Measurements from ENCODE around the gene GLT8D2.
"Not testable (repeated sequence)": the region's sequence is repeated elsewhere in the genome, so short reads cannot be mapped to it uniquely, and the experiment has no call there.

Gene GLT8D2

GRCh38 chr12:104025771-104026170 lies 24.2 kb downstream of the GLT8D2 start:
- Histone ChIP-seq H3K36me3 (ENCODE audit: control insufficient read depth in 2 of 2, insufficient read depth in 2 of 2, low read length in 2 of 2) (no peaks in the 10 kb centered on the region), H3K9ac (ENCODE audit: low read length in 2 of 2) (no peak overlapping the region), H3K27me3 (ENCODE audit: control insufficient read depth in 1 of 2, insufficient read depth in 2 of 2, low read length in 2 of 2) (no peaks in the 10 kb centered on the region), H3K27ac (ENCODE audit: low read length) (no peak overlapping the region), H3K9me3 (ENCODE audit: control insufficient read depth in 2 of 2, low read length in 2 of 2) (peaks cover 0 to 7% of the 10 kb centered on the region in 2 donors), H3K4me3 (ENCODE audit: low read length in 2 of 2) (no peak overlapping the region), H3K4me1 (ENCODE audit: control insufficient read depth, insufficient read depth, low read length) (no peaks in the 10 kb centered on the region)

- H3K27me3 ChIP-seq (ENCODE audit: control insufficient read depth in 1 of 2, insufficient read depth in 2 of 2, low read length in 2 of 2), result no peaks in the 10 kb centered on the region
- no peak overlapping the region for H3K4me3 ChIP-seq (ENCODE audit: low read length in 2 of 2)
- no peaks in the 10 kb centered on the region for H3K36me3 ChIP-seq (ENCODE audit: control insufficient read depth in 2 of 2, insufficient read depth in 2 of 2, low read length in 2 of 2)
- H3K9me3 ChIP-seq (ENCODE audit: control insufficient read depth in 2 of 2, low read length in 2 of 2), result peaks cover 0 to 7% of the 10 kb centered on the region in 2 donors
- H3K27ac ChIP-seq (ENCODE audit: low read length), result no peak overlapping the region
- H3K4me1 ChIP-seq (ENCODE audit: control insufficient read depth, insufficient read depth, low read length), result no peaks in the 10 kb centered on the region
- no peak overlapping the region for H3K9ac ChIP-seq (ENCODE audit: low read length in 2 of 2)
Measured at GRCh38 chr12:104024348-104024747, 25.6 kb downstream of the GLT8D2 start.

DNA sequence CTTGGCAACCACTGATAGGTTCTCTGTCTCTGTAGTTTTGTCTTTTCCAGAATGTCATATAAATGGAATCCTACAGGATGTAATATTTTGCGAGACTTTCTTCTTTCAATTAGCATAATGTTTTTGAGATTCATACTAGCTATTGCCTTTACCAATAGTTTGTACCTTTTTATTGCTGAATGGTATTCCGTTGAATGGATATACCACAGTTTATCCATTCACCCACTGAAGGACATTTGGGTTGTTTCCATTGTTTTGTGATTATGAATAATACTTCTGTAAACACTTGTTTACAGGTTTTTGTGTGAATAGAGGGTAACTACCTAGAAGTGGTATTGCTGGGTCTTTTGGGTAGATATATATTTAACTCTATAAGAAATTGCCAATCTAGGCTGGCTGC lies 26.3 kb downstream of the GLT8D2 start:
- H3K9me3 ChIP-seq (ENCODE audit: control insufficient read depth in 2 of 2, low read length in 2 of 2), result peaks cover 0 to 7% of the 10 kb centered on the region in 2 donors
- H3K27me3 ChIP-seq (ENCODE audit: control insufficient read depth in 1 of 2, insufficient read depth in 2 of 2, low read length in 2 of 2), result no peaks in the 10 kb centered on the region
- no peak overlapping the region for H3K4me3 ChIP-seq (ENCODE audit: low read length in 2 of 2)
- no peaks in the 10 kb centered on the region for H3K4me1 ChIP-seq (ENCODE audit: control insufficient read depth, insufficient read depth, low read length)
- no peak overlapping the region for H3K27ac ChIP-seq (ENCODE audit: low read length)
- no peak overlapping the region for H3K9ac ChIP-seq (ENCODE audit: low read length in 2 of 2)
- no peaks in the 10 kb centered on the region for H3K36me3 ChIP-seq (ENCODE audit: control insufficient read depth in 2 of 2, insufficient read depth in 2 of 2, low read length in 2 of 2)

DNA sequence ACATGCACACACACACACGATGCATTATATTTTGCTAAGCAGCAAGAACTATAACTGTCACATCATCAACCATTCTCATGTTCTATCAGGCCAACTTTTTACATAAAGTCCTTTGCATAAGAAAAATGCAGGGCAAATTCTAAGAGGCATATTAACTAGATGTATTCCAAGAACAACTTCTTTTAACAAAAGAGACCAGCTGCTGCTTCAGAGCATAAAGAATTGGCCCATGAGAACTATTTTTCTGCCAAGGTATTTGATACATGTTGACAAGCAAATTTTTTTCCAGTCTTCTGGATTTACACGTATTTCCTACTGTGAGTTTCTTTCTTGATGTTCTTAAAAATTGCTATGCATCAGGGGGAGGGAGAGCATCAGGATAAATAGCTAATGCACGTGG lies 27.2 kb downstream of the GLT8D2 start:
- no peak overlapping the region for H3K9ac ChIP-seq (ENCODE audit: low read length in 2 of 2)
- no peaks in the 10 kb centered on the region for H3K36me3 ChIP-seq (ENCODE audit: control insufficient read depth in 2 of 2, insufficient read depth in 2 of 2, low read length in 2 of 2)
- H3K27ac ChIP-seq (ENCODE audit: low read length), result no peak overlapping the region
- H3K9me3 ChIP-seq (ENCODE audit: control insufficient read depth in 2 of 2, low read length in 2 of 2), result peaks cover 0 to 7% of the 10 kb centered on the region in 2 donors
- H3K27me3 ChIP-seq (ENCODE audit: control insufficient read depth in 1 of 2, insufficient read depth in 2 of 2, low read length in 2 of 2), result no peaks in the 10 kb centered on the region
- H3K4me3 ChIP-seq (ENCODE audit: low read length in 2 of 2), result no peak overlapping the region
- H3K4me1 ChIP-seq (ENCODE audit: control insufficient read depth, insufficient read depth, low read length), result no peaks in the 10 kb centered on the region

DNA sequence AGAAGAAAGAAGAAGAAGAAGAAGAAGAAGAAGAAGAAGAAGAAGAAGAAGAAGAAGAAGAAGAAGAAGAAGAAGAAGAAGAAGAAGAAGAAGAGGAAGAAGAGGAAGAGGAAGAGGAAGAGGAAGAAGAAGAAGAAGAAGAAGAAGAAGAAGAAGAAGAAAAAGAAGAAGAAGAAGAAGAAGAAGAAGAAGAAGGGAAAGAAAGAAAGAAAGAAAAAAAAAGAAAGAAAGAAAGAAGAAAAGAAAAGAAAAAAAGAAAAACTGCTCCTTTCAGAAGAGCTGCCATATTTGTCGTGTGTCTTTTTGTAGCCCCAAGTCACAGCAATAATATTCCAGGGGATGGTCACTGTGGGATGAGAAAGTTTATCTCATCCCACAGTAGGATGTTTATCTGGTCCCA lies 28.1 kb downstream of the GLT8D2 start:
- H3K4me3 ChIP-seq (ENCODE audit: low read length in 2 of 2); H3K36me3 ChIP-seq (ENCODE audit: control insufficient read depth in 2 of 2, insufficient read depth in 2 of 2, low read length in 2 of 2); H3K9ac ChIP-seq (ENCODE audit: low read length in 2 of 2); H3K4me1 ChIP-seq (ENCODE audit: control insufficient read depth, insufficient read depth, low read length); H3K27ac ChIP-seq (ENCODE audit: low read length); H3K9me3 ChIP-seq (ENCODE audit: control insufficient read depth in 2 of 2, low read length in 2 of 2); H3K27me3 ChIP-seq (ENCODE audit: control insufficient read depth in 1 of 2, insufficient read depth in 2 of 2, low read length in 2 of 2): not testable (repeated sequence)

- Histone ChIP-seq H3K27me3 (ENCODE audit: control insufficient read depth in 1 of 2, insufficient read depth in 2 of 2, low read length in 2 of 2) (no peaks in the 10 kb centered on the region), H3K4me1 (ENCODE audit: control insufficient read depth, insufficient read depth, low read length) (no peaks in the 10 kb centered on the region), H3K9ac (ENCODE audit: low read length in 2 of 2) (no peak overlapping the region), H3K36me3 (ENCODE audit: control insufficient read depth in 2 of 2, insufficient read depth in 2 of 2, low read length in 2 of 2) (peaks cover 14 to 22% of the 10 kb centered on the region in 2 donors), H3K9me3 (ENCODE audit: control insufficient read depth in 2 of 2, low read length in 2 of 2) (no peaks in the 10 kb centered on the region), H3K4me3 (ENCODE audit: low read length in 2 of 2) (no peak overlapping the region), H3K27ac (ENCODE audit: low read length) (no peak overlapping the region)
Measured at GRCh38 chr12:104012331-104012730, 37.7 kb downstream of the GLT8D2 start.

DNA sequence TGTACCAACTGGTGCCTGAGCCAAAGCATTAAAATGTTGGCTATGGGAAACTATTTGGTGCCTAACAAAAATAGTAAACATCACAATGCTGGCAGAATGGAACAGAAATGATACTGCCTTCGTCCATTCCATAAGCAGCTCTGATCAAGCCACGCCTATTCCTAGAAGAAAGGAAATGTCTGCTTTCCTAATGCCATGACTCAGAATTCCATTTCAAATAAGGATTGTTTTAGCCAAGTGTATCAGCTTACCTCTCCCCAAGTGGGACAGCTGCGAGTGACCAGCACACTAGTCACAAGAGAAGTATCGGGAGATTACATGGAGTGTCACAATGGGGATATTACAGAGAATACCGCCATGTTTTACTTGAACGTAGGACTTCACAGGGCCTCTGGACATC lies 38.7 kb downstream of the GLT8D2 start:
- Histone ChIP-seq H3K27me3 (ENCODE audit: control insufficient read depth in 1 of 2, insufficient read depth in 2 of 2, low read length in 2 of 2) (no peaks in the 10 kb centered on the region), H3K4me3 (ENCODE audit: low read length in 2 of 2) (no peak overlapping the region), H3K27ac (ENCODE audit: low read length) (no peak overlapping the region), H3K4me1 (ENCODE audit: control insufficient read depth, insufficient read depth, low read length) (no peaks in the 10 kb centered on the region), H3K9me3 (ENCODE audit: control insufficient read depth in 2 of 2, low read length in 2 of 2) (no peaks in the 10 kb centered on the region), H3K36me3 (ENCODE audit: control insufficient read depth in 2 of 2, insufficient read depth in 2 of 2, low read length in 2 of 2) (peaks cover 14 to 22% of the 10 kb centered on the region in 2 donors), H3K9ac (ENCODE audit: low read length in 2 of 2) (no peak overlapping the region)

GRCh38 chr12:104010606-104011169 lies 39.3 kb downstream of the GLT8D2 start:
- Histone ChIP-seq H3K27ac (ENCODE audit: low read length) (peak overlapping the region; percentile 24), H3K4me1 (ENCODE audit: control insufficient read depth, insufficient read depth, low read length) (no peaks in the 10 kb centered on the region), H3K36me3 (ENCODE audit: control insufficient read depth in 2 of 2, insufficient read depth in 2 of 2, low read length in 2 of 2) (peaks cover 14 to 21% of the 10 kb centered on the region in 2 donors), H3K27me3 (ENCODE audit: control insufficient read depth in 1 of 2, insufficient read depth in 2 of 2, low read length in 2 of 2) (no peaks in the 10 kb centered on the region), H3K9ac (ENCODE audit: low read length in 2 of 2) (no peak overlapping the region), H3K9me3 (ENCODE audit: control insufficient read depth in 2 of 2, low read length in 2 of 2) (no peaks in the 10 kb centered on the region), H3K4me3 (ENCODE audit: low read length in 2 of 2) (no peak overlapping the region)

DNA sequence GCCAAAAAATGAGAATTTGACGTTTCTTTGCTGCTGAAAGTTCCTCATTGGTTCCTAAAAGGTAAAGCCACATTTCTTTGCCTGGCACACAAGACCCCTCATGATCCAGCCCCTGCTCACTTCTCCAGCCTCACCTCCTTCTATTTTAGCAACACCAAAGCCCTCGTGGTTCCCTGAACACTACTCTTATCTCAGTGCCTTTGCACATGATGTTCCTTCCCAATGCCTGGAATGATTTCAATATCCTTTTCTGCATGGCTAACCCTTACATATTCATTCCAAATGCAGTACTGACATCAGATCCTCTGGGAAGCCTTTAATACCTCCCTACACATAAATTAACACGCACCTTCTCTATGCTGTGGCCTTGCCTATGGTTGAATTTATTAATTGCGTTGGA lies 39.9 kb downstream of the GLT8D2 start:
- no peak overlapping the region for H3K9ac ChIP-seq (ENCODE audit: low read length in 2 of 2)
- no peaks in the 10 kb centered on the region for H3K27me3 ChIP-seq (ENCODE audit: control insufficient read depth in 1 of 2, insufficient read depth in 2 of 2, low read length in 2 of 2)
- H3K4me1 ChIP-seq (ENCODE audit: control insufficient read depth, insufficient read depth, low read length), result no peaks in the 10 kb centered on the region
- peaks cover 14 to 21% of the 10 kb centered on the region in 2 donors for H3K36me3 ChIP-seq (ENCODE audit: control insufficient read depth in 2 of 2, insufficient read depth in 2 of 2, low read length in 2 of 2)
- H3K9me3 ChIP-seq (ENCODE audit: control insufficient read depth in 2 of 2, low read length in 2 of 2), result no peaks in the 10 kb centered on the region
- H3K27ac ChIP-seq (ENCODE audit: low read length), result no peak overlapping the region
- H3K4me3 ChIP-seq (ENCODE audit: low read length in 2 of 2), result no peak overlapping the region

GRCh38 chr12:104006929-104007328 lies 43.1 kb downstream of the GLT8D2 start:
- no peaks in the 10 kb centered on the region for H3K27me3 ChIP-seq (ENCODE audit: control insufficient read depth in 1 of 2, insufficient read depth in 2 of 2, low read length in 2 of 2)
- no peaks in the 10 kb centered on the region for H3K4me1 ChIP-seq (ENCODE audit: control insufficient read depth, insufficient read depth, low read length)
- H3K27ac ChIP-seq (ENCODE audit: low read length), result no peak overlapping the region
- H3K36me3 ChIP-seq (ENCODE audit: control insufficient read depth in 2 of 2, insufficient read depth in 2 of 2, low read length in 2 of 2), result peaks cover 3% of the 10 kb centered on the region in 2 donors
- no peak overlapping the region for H3K4me3 ChIP-seq (ENCODE audit: low read length in 2 of 2)
- H3K9me3 ChIP-seq (ENCODE audit: control insufficient read depth in 2 of 2, low read length in 2 of 2), result no peaks in the 10 kb centered on the region
- H3K9ac ChIP-seq (ENCODE audit: low read length in 2 of 2), result no peak overlapping the region

GRCh38 chr12:104003596-104003995 lies 46.4 kb downstream of the GLT8D2 start:
- Histone ChIP-seq H3K27ac (ENCODE audit: low read length) (no peak overlapping the region), H3K9ac (ENCODE audit: low read length in 2 of 2) (no peak overlapping the region), H3K27me3 (ENCODE audit: control insufficient read depth in 1 of 2, insufficient read depth in 2 of 2, low read length in 2 of 2) (no peaks in the 10 kb centered on the region), H3K4me3 (ENCODE audit: low read length in 2 of 2) (no peak overlapping the region), H3K9me3 (ENCODE audit: control insufficient read depth in 2 of 2, low read length in 2 of 2) (no peaks in the 10 kb centered on the region), H3K36me3 (ENCODE audit: control insufficient read depth in 2 of 2, insufficient read depth in 2 of 2, low read length in 2 of 2) (no peaks in the 10 kb centered on the region), H3K4me1 (ENCODE audit: control insufficient read depth, insufficient read depth, low read length) (no peaks in the 10 kb centered on the region)
